ENCODE measurements around the gene SIDT2.

DNA sequence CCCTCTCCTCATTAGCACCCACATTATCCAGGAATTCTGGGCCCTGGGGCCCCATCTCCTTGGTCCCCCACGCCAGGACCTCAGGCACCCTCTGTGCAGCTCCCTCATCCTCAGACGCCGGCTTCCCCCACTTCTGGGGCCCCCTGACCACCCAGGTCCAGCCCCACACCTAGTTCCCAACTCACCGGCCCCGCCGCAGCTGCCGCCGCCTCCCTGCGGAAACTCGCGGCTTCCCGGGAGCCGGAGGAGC is 53.2 kb downstream of the SIDT2 start, which contains the start of gene PCSK7:
- no peak for TF ChIP-seq CTCF (IDR thresholded peaks at IDR 0.05)
- TF ChIP-seq POLR2AphosphoS5 (IDR thresholded peaks at IDR 0.05) = peak in 2 of 3 donors; percentile 74 to 80
